ENCODE results near the gene KAT6B. TPM values are rescaled to one million over a fixed set of nuclear protein-coding genes. Genes with fewer than 3 reads are reported as not detected.

KAT6B gene
- total RNA-seq, 2 donors from 2014 or later: 28.0 to 97.8 TPM

DNA sequence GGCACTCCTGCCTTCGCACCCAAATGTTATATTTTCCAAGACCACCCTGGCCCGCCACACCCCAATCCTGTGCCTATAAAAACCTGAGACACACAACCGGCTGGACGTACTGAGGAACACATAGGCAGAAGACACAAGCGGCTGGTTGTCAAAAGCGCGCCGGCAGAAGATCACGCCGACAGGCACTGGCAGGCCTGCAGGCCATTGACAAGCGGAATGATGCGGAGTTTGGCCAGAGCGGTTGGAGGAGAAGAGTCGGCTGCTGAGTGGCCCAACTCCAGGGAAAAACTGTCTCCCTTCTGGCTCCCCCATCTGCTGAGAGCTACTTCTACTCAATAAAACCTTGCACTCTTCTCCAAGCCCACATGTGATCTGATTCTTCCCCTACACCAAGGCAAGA lies 245.4 kb downstream of the KAT6B start:
- Histone ChIP-seq H3K4me1 (replicated peaks) (no peaks in the 10 kb centered on the region), H3K27me3 (replicated peaks; ENCODE audit: insufficient read depth) (no peaks in the 10 kb centered on the region), H3K9me3 (no peaks in the 10 kb centered on the region), H3K27ac (no peak overlapping the region), H3K36me3 (no peaks in the 10 kb centered on the region), H3K4me3 (no peak overlapping the region)
- TF ChIP-seq POLR2A (IDR thresholded peaks at IDR 0.05) (no peak), CTCF (IDR thresholded peaks at IDR 0.05) (no peak)
- whole genome bisulfite sequencing: 55% methylated on average over 14 of the region's 14 CpGs
- intact Hi-C loops (cut with DNase I): no loop called here
- no peak for DNase-seq (ENCODE audit: low spot score)

GRCh38 chr10:75072727-75073126 lies 246.3 kb downstream of the KAT6B start:
- WGBS: 99% methylated on average over 14 of the region's 14 CpGs
- Histone ChIP-seq H3K27ac (no peak overlapping the region), H3K4me1 (replicated peaks) (no peaks in the 10 kb centered on the region), H3K27me3 (replicated peaks; ENCODE audit: insufficient read depth) (no peaks in the 10 kb centered on the region), H3K36me3 (no peaks in the 10 kb centered on the region), H3K9me3 (no peaks in the 10 kb centered on the region), H3K4me3 (no peak overlapping the region)
- intact Hi-C loops (cut with DNase I): no loop called here
- TF ChIP-seq POLR2A (IDR thresholded peaks at IDR 0.05): no peak
- no peak for TF ChIP-seq POLR2AphosphoS5 (IDR thresholded peaks at IDR 0.05)
- no peak for TF ChIP-seq CTCF (IDR thresholded peaks at IDR 0.05)
- no peak for DNase-seq (ENCODE audit: low spot score)

DNA sequence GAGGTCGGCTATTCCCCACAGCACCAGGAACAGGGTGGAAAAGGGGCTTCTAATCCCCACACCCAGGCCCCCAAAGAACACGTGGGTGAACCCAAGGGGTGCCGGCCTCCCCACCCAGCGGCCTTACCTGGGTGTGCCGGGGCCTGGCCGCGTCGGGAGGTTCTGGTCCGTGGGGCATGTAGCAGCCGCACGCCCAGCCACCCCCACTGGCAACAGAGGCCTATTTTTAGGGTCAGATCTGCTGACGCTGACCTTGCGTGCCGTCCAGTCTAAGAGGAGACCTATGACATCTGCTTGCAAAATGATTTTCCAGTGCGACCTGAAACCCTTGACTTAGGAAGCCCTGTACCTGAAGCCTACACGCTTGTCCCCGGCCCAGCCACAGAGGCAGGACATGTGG lies 247.0 kb downstream of the KAT6B start:
- no peak for DNase-seq (ENCODE audit: low spot score)
- Histone ChIP-seq H3K4me3 (no peak overlapping the region), H3K4me1 (replicated peaks) (no peaks in the 10 kb centered on the region), H3K27me3 (replicated peaks; ENCODE audit: insufficient read depth) (no peaks in the 10 kb centered on the region), H3K36me3 (no peaks in the 10 kb centered on the region), H3K27ac (no peak overlapping the region), H3K9me3 (no peaks in the 10 kb centered on the region)
- intact Hi-C loops (cut with DNase I): no loop called here
- 95% methylated on average over 9 of the region's 17 CpGs for whole genome bisulfite sequencing
- TF ChIP-seq POLR2AphosphoS5 (IDR thresholded peaks at IDR 0.05) (no peak), CTCF (IDR thresholded peaks at IDR 0.05) (no peak), POLR2A (IDR thresholded peaks at IDR 0.05) (no peak)

DNA sequence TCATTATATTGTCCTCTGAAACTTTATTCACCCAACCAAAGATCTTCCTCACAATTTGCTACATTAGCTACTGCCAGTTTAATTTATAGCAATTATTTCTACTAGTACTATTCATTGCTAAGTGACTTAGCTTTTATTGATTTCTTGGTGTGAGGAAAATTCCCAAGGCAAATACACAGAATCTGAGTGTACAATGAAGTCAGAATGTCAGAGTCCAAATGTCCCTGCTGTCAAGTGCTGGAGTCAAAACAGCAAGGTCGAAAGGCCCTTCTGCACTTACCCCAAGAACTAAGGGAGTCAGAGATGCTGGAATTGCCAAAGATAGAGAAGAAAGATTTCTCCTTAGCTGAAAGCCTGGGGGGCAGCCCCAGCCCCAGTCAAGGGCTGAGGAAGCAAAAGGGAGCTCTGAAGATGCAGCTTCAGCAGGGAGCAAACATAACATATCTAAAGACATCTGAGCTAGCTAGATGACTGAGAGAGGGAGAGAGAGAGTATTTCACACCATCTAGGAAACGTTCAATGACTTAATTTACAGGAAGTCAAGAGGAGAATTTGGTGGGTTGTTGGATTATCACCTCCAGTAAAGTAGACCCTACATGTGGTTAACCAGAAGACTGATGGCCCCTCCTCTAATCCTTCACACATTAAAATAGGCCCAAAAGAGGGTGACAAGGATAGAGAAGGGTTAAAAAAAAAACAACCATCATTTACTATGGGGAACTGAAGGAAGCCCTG lies 248.5 kb downstream of the KAT6B start:
- WGBS: 81% methylated on average over 2 of the region's 2 CpGs
- DNase-seq (ENCODE audit: low spot score): no peak
- H3K36me3 ChIP-seq: no peaks in the 10 kb centered on the region
- no peak overlapping the region for H3K27ac ChIP-seq
- no peak for TF ChIP-seq POLR2AphosphoS5 (IDR thresholded peaks at IDR 0.05)
- TF ChIP-seq POLR2A (IDR thresholded peaks at IDR 0.05): no peak
- TF ChIP-seq CTCF (IDR thresholded peaks at IDR 0.05): no peak
- no peaks in the 10 kb centered on the region for H3K4me1 ChIP-seq (replicated peaks)
- intact Hi-C loops (cut with DNase I): no loop called here
- no peaks in the 10 kb centered on the region for H3K9me3 ChIP-seq
- no peak overlapping the region for H3K4me3 ChIP-seq
- H3K27me3 ChIP-seq (replicated peaks; ENCODE audit: insufficient read depth): no peaks in the 10 kb centered on the region

- Histone ChIP-seq H3K4me1 (replicated peaks) (no peaks in the 10 kb centered on the region), H3K4me3 (no peak overlapping the region), H3K27me3 (replicated peaks; ENCODE audit: insufficient read depth) (no peaks in the 10 kb centered on the region), H3K9me3 (no peaks in the 10 kb centered on the region), H3K27ac (no peak overlapping the region), H3K36me3 (no peaks in the 10 kb centered on the region)
- no peak for TF ChIP-seq POLR2AphosphoS5 (IDR thresholded peaks at IDR 0.05)
- TF ChIP-seq POLR2A (IDR thresholded peaks at IDR 0.05): no peak
- TF ChIP-seq CTCF (IDR thresholded peaks at IDR 0.05): no peak
- no peak for DNase-seq (ENCODE audit: low spot score)
- intact Hi-C loops (cut with DNase I): no loop called here
- 94% methylated on average over 6 of the region's 6 CpGs for WGBS
These were observed 249.9 kb downstream of the KAT6B start for GRCh38 chr10:75076348-75076747.

Measured in prostate gland (tissue), 2 donors.